SK-N-SH (cell line): Measurements from ENCODE around the gene DRGX. TPM values are rescaled to one million over a fixed set of nuclear protein-coding genes. Genes with fewer than 3 reads are reported as not detected.

ENCODE experiments used
- CTCF ChIA-PET: fragments of 300-600, 350-600 bp; formaldehyde crosslinking; extraction: SDS; loops from one replicate; lab custom pipeline; 2021; lab: Yijun Ruan, JAX
- POLR2A ChIA-PET: fragments of 350-600 bp; sonication (Branson Sonifier 250); formaldehyde crosslinking; extraction: SDS; loops from one replicate; lab custom pipeline; 2020; ENCODE audit warnings: antibody characterized with exemption, inconsistent platforms; lab: Yijun Ruan, JAX
- DNase-seq: peaks from one replicate; pipeline ENCODE4 v3.0.0; 2012
- H2AFZ ChIP-seq: fragments of 200-600 bp; sonication (generic); 2 replicates; pipeline ENCODE4 v1.8.1; 2016; ENCODE audit warnings: antibody characterized with exemption, mild to moderate bottlenecking, low read depth
- H3F3A ChIP-seq: fragments of 200-600 bp; sonication (generic); replicated peaks from 2 replicates; pipeline ENCODE3; 2016; ENCODE audit warnings: antibody characterized with exemption, mild to moderate bottlenecking; ENCODE audit not compliant: insufficient read depth
- H3K27ac ChIP-seq, 2 experiments: fragments of 200-500 bp in 1 of 2; fragments of 200-600 bp in 1 of 2; sonication (Bioruptor generic) in 1 of 2; sonication (generic), shearing (Covaris generic) in 1 of 2; 2 replicates each; pipeline versions ENCODE4 v1.5.1 to v1.6.1; 2014 to 2016; ENCODE audit warnings: low read depth in 2 of 2, inconsistent platforms in 1 of 2, low read length in 1 of 2, mild to moderate bottlenecking in 1 of 2, mixed read lengths in 1 of 2
- H3K27me3 ChIP-seq: fragments of 200-600 bp; sonication (generic), shearing (Covaris generic); 2 replicates; pipeline ENCODE4 v1.6.1; 2016; ENCODE audit warnings: mixed run types; ENCODE audit not compliant: insufficient read depth
- H3K36me3 ChIP-seq, 2 experiments: fragments of 200-500 bp in 1 of 2; fragments of 200-600 bp in 1 of 2; sonication (Bioruptor generic) in 1 of 2; sonication (generic) in 1 of 2; replicated peaks in 1 of 2; 2 replicates each; pipeline versions ENCODE3 to v1.5.1; 2014 to 2016; ENCODE audit warnings: low read length in 1 of 2, mild to moderate bottlenecking in 1 of 2; ENCODE audit not compliant: insufficient read depth in 2 of 2, control insufficient read depth in 1 of 2
- H3K4me1 ChIP-seq, 2 experiments: fragments of 200-500 bp in 1 of 2; fragments of 200-600 bp in 1 of 2; sonication (Bioruptor generic) in 1 of 2; sonication (generic), shearing (Covaris generic) in 1 of 2; 2 replicates each; pipeline versions ENCODE4 v1.5.1 to v1.6.1; 2014 to 2016; ENCODE audit warnings: low read depth in 1 of 2, low read length in 1 of 2, mixed run types in 1 of 2; ENCODE audit not compliant: insufficient read depth in 2 of 2, control insufficient read depth in 1 of 2
- H3K4me2 ChIP-seq: fragments of 200-600 bp; sonication (generic), shearing (Covaris generic); 2 replicates; pipeline ENCODE4 v1.6.1; 2017; ENCODE audit warnings: mixed run types
- H3K4me3 ChIP-seq, 2 experiments: fragments of 200-500 bp in 1 of 2; fragments of 200-600 bp in 1 of 2; sonication (Bioruptor generic) in 1 of 2; sonication (generic), shearing (Covaris generic) in 1 of 2; 2 replicates each; pipeline versions ENCODE4 v1.5.1 to v1.8.1; 2014 to 2016; ENCODE audit warnings: low read depth in 2 of 2, inconsistent platforms in 1 of 2, low read length in 1 of 2, mild to moderate bottlenecking in 1 of 2, mixed read lengths in 1 of 2, moderate library complexity in 1 of 2
- H3K79me2 ChIP-seq: fragments of 200-600 bp; sonication (generic); 2 replicates; pipeline ENCODE4 v1.8.1; 2017; ENCODE audit warnings: mild to moderate bottlenecking; ENCODE audit not compliant: insufficient read depth
- H3K9ac ChIP-seq: fragments of 200-600 bp; sonication (generic); 2 replicates; pipeline ENCODE4 v1.6.1; 2017; ENCODE audit warnings: mixed run types
- H3K9me2 ChIP-seq: fragments of 200-600 bp; sonication (generic); 2 replicates; pipeline ENCODE4 v1.6.1; 2017; ENCODE audit warnings: mixed run types
- H3K9me3 ChIP-seq: fragments of 200-600 bp; sonication (generic); 2 replicates; pipeline ENCODE4 v1.6.1; 2017; ENCODE audit warnings: mixed run types, mild to moderate bottlenecking, moderate library complexity
- H4K20me1 ChIP-seq: fragments of 200-600 bp; sonication (generic); 2 replicates; pipeline ENCODE4 v1.6.1; 2017; ENCODE audit warnings: mild to moderate bottlenecking, mixed run types; ENCODE audit not compliant: insufficient read depth
- CTCF ChIP-seq: fragments of 200-600 bp; sonication (generic); IDR thresholded peaks from 2 replicates; pipeline ENCODE4 v1.6.1; 2017; ENCODE audit warnings: antibody characterized with exemption, mild to moderate bottlenecking, moderate library complexity
- EP300 ChIP-seq, 2 experiments: IDR thresholded peaks; 2 replicates each; pipeline versions ENCODE4 v1.4.0 to v1.6.1; 2012; ENCODE audit warnings: borderline replicate concordance in 1 of 2, low read depth in 1 of 2, low read length in 1 of 2
- FOSL2 ChIP-seq: IDR thresholded peaks from 2 replicates; pipeline ENCODE4 v1.4.0; 2012; ENCODE audit warnings: low read depth, mild to moderate bottlenecking, moderate library complexity, borderline replicate concordance
- GATA2 ChIP-seq: sonication (generic); formaldehyde crosslinking; IDR thresholded peaks from 2 replicates; pipeline ENCODE4 v1.5.0; 2020; ENCODE audit warnings: mild to moderate bottlenecking, missing genetic modification reagents
- MAX ChIP-seq: IDR thresholded peaks from 2 replicates; pipeline ENCODE4 v1.4.0; 2012; ENCODE audit warnings: low read depth
- NRF1 ChIP-seq: IDR thresholded peaks from 2 replicates; pipeline ENCODE4 v1.6.1; 2012; ENCODE audit warnings: low read depth, mild to moderate bottlenecking, low read length
- PBX3 ChIP-seq: IDR thresholded peaks from 2 replicates; pipeline ENCODE4; 2012
- POLR2AphosphoS5 ChIP-seq: IDR thresholded peaks from 2 replicates; pipeline ENCODE4 v1.6.1; 2012; ENCODE audit warnings: low read depth, low read length
- REST ChIP-seq: IDR thresholded peaks from 2 replicates; pipeline ENCODE4 v1.6.1; 2012; ENCODE audit warnings: mild to moderate bottlenecking, low read depth, low read length, moderate library complexity
- RXRA ChIP-seq: IDR thresholded peaks from 2 replicates; pipeline ENCODE4 v1.4.0; 2012; ENCODE audit warnings: low read depth, mild to moderate bottlenecking, borderline replicate concordance
- SIN3A ChIP-seq: IDR thresholded peaks from 2 replicates; pipeline ENCODE4 v1.6.1; 2012; ENCODE audit warnings: low read depth, mild to moderate bottlenecking, low read length, moderate library complexity, borderline replicate concordance
- USF1 ChIP-seq: IDR thresholded peaks from 2 replicates; pipeline ENCODE4 v1.4.0; 2012; ENCODE audit warnings: low read depth, borderline replicate concordance
- USF2 ChIP-seq: fragments of 150-350 bp; IDR thresholded peaks from 2 replicates; pipeline ENCODE4 v1.6.1; 2017; ENCODE audit warnings: antibody characterized with exemption, low read length, low read depth, borderline replicate concordance
- YY1 ChIP-seq: IDR thresholded peaks from 2 replicates; pipeline ENCODE4 v1.4.0; 2012; ENCODE audit warnings: low read depth, mild to moderate bottlenecking
- WGBS: methylation state at CpG from one replicate; pipeline ENCODE4 v1.1.6; 2017; ENCODE audit warnings: low lambda C conversion rate; 5-methylcytosine and 5-hydroxymethylcytosine counted together
- polyA plus RNA-seq, 3 experiments: library from polyadenylated mRNA; depleted of rRNA; stranded (reverse); fragments of >200 nt; gene quantifications; 2 replicates each; pipeline ENCODE4 v1.2.3, GENCODE V29; 2012

The DRGX gene
- polyA plus RNA-seq, 1 of the 3 experiments (the other 2 are of a cell fraction): not detected

- 62% methylated on average over 30 of the region's 48 CpGs for WGBS
- H3K4me2 ChIP-seq: no peak overlapping the region
- POLR2A ChIA-PET: no interaction called here
- H3K9ac ChIP-seq: no peak overlapping the region
- H3K27me3 ChIP-seq: no peaks in the 10 kb centered on the region
- H4K20me1 ChIP-seq: no peaks in the 10 kb centered on the region
- no peaks in the 10 kb centered on the region for H3K9me2 ChIP-seq
- no peak overlapping the region for H3K27ac ChIP-seq
- H3K4me1 ChIP-seq: peaks cover 0 to 8% of the 10 kb centered on the region in 2 experiments; a peak in 1 of 4 replicates
- no peaks in the 10 kb centered on the region for H3F3A ChIP-seq
- H3K9me3 ChIP-seq: no peaks in the 10 kb centered on the region
- no peak overlapping the region for H2AFZ ChIP-seq
- no peak for DNase-seq
- no peaks in the 10 kb centered on the region for H3K79me2 ChIP-seq
- no peak overlapping the region for H3K4me3 ChIP-seq
- no peak for TF ChIP-seq POLR2AphosphoS5
- CTCF ChIA-PET: interaction anchor here (0.8 to 1.7 kb wide), 3 partner anchors 10 to 670 kb away, joined by 3 to 5 read pairs (median 3); no protein-coding TSS in a partner anchor
- no peaks in the 10 kb centered on the region for H3K36me3 ChIP-seq
Measured at GRCh38 chr10:49325916-49326783, 69.7 kb downstream of the DRGX start.

- Histone ChIP-seq H3K4me3 (no peak overlapping the region), H3K4me1 (peaks cover 0 to 8% of the 10 kb centered on the region in 2 experiments; a peak in 1 of 4 replicates), H3K9me3 (no peaks in the 10 kb centered on the region), H4K20me1 (no peaks in the 10 kb centered on the region), H3F3A (no peaks in the 10 kb centered on the region), H3K27ac (no peak overlapping the region), H3K36me3 (no peaks in the 10 kb centered on the region), H3K9me2 (no peaks in the 10 kb centered on the region), H3K9ac (no peak overlapping the region), H3K4me2 (no peak overlapping the region), H3K79me2 (no peaks in the 10 kb centered on the region), H3K27me3 (no peaks in the 10 kb centered on the region), H2AFZ (no peak overlapping the region)
- DNase-seq: no peak
- ChIA-PET POLR2A (no interaction called here), CTCF (interaction anchor here (0.7 to 1.7 kb wide), 10 partner anchors 27 to 669 kb away, joined by 3 to 7 read pairs (median 4); no protein-coding TSS in a partner anchor)
- WGBS: 32% methylated on average over 9 of the region's 20 CpGs
- no peak for TF ChIP-seq CTCF
- no peak for TF ChIP-seq POLR2AphosphoS5
- no peak for TF ChIP-seq YY1
- TF ChIP-seq USF2: no peak
- TF ChIP-seq SIN3A: no peak
- no peak for TF ChIP-seq RXRA
- no peak for TF ChIP-seq NRF1
- TF ChIP-seq REST: no peak
- no peak for TF ChIP-seq PBX3
- TF ChIP-seq EP300 (IDR thresholded peaks at IDR 0.05; ENCODE audit: borderline replicate concordance in 1 of 2, low read depth in 1 of 2, low read length in 1 of 2): no peak
- no peak for TF ChIP-seq FOSL2
- no peak for TF ChIP-seq USF1
- TF ChIP-seq MAX: no peak
- no peak for TF ChIP-seq GATA2 (CRISPR knock-in tag)
Measured at GRCh38 chr10:49325131-49325915, 70.6 kb downstream of the DRGX start.
